ENCODE measurements around the gene KIF3A.

The KIF3A gene

GRCh38 chr5:132662925-132663770 is 74.2 kb downstream of the KIF3A start:
- no peak for DNase-seq (ENCODE audit: low read depth)

DNA sequence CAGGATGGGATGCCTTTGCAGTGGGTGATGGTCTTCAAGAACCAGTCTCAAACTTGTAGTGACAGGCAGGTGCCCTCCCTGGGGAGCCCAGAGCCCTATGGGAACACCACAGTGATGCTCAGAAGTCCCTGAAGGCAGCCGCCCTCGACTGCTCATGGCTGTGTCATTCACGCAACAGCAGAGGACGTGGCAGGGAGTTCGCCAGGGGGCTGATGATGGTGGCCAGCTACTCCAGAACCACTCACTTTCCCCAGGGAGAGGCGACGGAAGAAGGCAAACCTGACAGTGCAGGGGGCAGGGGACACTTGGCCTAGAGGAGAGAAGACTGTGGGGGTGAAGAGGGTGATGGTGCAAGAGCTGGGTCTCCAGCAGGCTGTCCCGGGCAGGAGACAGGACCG is 75.3 kb downstream of the KIF3A start:
- no peak for DNase-seq (ENCODE audit: low read depth)

GRCh38 chr5:132661231-132662003 is 75.9 kb downstream of the KIF3A start:
- DNase-seq (ENCODE audit: low read depth), result no peak

- no peak for DNase-seq (ENCODE audit: low read depth)
Measured at GRCh38 chr5:132659598-132660493, 77.5 kb downstream of the KIF3A start.

DNA sequence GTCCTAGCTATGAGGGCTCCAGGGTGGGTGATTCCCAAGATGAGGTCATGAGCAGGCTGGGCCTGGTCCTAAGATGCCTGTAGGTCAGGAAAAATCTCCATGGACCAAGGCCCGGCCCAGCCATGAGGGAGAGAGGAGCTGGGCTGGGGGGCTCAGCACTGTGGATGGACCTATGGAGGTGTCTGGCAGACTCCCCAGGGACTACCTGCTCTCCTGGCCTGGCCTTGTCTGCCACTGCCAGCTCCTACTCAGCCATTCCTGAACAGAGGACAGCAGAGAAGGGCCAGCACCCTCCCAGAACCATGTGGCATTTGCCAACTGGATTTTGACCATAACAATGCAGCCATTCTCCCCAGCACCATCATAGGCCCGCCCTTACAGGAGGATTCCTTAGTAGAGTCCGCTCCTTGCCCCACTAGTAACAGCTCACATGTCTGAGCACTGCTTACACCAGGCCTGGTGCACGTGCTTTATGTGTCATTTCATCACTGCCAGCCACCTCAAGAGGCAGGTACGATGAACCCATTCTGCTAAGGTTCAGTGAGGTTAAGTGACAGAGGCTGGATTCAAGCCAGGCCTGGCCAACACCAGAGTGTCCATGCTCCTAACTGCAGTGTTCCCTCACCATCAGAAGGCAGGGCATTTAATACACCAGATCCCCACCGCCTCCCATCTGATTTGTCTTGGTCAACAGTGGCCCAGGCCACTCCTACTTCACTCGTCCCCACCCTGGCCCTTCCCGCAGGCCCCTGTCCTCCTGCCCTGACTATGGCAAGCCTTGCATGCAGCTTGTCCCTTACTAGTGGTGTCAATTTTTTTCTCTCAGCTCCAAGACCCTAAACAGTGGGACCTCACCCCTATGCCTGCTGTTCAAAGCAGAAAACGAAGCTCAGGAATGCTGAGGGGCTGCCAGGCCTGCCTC is 78.7 kb downstream of the KIF3A start:
- DNase-seq (ENCODE audit: low read depth), result no peak

GRCh38 chr5:132657676-132658380 is 79.5 kb downstream of the KIF3A start, which contains the start of gene IL13:
Gene IL13 (plus strand): TSS chr5:132658173. CDS start chr5:132658187, 14 bp downstream.
- no peak for DNase-seq (ENCODE audit: low read depth)

DNA sequence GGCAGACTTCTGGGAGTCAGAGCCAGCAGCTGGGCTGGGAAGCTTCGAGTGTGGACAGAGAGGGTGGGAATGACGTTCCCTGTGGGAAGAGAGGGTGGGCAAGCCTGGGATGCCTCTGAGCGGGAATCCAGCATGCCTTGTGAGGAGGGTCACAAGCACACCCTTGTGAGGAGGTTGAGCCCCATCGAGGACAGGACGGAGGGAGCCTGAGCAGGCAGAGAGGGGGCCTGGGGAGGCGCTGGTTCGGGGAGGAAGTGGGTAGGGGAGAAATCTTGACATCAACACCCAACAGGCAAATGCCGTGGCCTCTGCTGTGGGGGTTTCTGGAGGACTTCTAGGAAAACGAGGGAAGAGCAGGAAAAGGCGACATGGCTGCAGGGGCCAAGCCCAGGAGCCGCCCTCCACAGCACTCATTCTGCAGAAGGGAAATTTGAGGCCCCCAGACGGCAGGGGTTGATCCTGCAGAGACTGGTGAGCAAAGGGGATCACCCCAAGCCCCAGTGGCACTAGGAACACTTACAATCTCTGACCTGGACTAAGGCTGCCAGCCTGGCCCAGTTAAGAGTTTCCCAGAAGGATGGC is 80.5 kb downstream of the KIF3A start:
- DNase-seq (ENCODE audit: low read depth), result no peak

DNA sequence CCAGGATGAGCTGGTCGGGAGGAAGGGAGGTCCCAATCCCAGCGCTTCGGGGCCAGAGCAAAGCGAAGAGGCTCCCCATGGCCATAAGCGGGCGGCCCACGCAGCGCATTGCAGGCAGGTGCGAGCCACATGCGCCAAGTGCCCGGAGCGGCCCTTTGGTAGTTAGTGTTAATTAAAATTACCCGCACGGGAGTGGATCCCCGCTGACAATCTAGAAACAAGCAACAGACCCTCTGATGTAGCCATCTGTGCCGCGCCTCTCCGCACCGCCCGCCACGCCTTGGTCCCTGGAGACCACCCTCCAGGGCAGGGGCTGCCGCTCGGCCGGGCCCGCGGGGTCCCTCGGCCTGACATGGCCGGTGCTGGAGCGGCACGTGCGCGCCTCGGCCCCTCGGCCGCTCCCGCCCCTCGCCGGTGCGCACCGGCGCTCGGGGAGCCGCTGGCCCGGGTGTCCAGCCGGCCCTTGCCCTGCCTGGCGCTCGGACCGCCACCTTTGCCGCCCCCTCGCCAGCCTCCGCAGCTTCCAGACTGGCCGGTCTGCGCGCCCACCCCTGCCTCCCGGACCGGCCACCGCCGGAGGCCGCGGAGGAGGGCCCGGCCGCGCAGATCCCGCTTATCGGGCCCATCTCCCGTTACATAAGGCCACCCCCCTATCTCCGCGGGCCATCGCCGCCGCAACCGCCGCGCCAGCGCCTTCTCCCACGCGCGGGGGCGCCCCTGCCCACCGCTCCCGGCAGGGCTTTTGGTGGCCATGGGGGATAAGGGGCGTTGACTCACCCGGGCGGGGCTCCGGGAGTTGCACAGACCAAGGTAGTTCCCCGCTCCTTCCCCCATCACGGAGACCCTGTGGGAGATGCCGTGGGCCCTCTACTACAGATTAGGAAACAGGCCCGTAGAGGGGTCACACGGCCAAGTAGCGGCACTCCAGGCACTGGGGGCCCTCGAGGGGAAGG is 81.2 kb downstream of the KIF3A start:
- no peak for DNase-seq (ENCODE audit: low read depth)

- DNase-seq (ENCODE audit: low read depth), result no peak
Measured at GRCh38 chr5:132653716-132654115, 83.6 kb downstream of the KIF3A start.

DNA sequence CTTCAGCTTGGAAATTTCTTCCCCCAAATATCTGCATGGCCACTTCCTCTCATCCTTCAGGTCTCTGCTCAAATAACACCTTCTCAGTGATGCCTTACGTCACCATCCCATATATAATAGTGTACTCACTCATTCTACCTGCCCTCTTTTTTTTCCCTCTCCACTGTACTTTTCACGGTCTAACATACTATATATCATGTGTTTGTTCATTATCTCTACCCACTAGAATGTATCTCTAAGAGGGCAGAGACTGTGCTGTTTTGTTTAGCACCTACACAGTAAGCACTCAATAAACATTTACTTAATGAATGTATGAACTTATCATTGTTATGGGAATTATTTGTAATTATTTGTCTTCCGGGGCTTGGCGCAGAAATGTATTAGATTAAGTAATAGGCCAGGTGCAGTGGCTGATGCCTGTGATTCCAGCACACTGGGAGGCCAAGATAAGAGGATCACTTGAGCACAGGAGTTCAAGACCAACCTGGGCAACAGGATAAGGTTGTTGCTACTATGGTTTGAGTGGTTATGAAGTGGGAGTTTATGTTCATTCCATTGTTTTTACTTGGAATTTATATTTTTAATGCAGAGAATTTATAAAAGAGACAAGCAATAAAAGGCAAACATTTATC is 85.4 kb downstream of the KIF3A start:
- no peak for DNase-seq (ENCODE audit: low read depth)

DNA sequence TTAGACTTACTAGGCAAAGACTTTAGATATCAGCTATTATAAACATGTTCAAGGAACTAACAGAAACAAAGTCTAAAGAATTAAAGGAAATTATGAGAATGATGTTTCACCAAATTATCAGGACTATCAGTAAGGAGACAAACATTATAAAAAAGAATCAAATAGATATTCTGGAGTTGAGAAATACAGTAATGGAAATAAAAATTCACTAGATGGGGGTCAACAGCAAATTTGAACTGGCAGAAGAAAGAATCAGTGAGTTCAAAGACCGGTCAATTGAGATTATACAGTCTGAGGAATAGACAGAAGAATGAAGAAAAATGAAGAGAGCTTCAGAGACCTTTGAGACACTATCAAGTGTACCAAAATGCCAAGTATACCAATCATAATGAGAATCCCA is 89.0 kb downstream of the KIF3A start:
- no peak for DNase-seq (ENCODE audit: low read depth)

GRCh38 chr5:132647473-132647872 is 89.9 kb downstream of the KIF3A start:
- DNase-seq (ENCODE audit: low read depth), result no peak

DNA sequence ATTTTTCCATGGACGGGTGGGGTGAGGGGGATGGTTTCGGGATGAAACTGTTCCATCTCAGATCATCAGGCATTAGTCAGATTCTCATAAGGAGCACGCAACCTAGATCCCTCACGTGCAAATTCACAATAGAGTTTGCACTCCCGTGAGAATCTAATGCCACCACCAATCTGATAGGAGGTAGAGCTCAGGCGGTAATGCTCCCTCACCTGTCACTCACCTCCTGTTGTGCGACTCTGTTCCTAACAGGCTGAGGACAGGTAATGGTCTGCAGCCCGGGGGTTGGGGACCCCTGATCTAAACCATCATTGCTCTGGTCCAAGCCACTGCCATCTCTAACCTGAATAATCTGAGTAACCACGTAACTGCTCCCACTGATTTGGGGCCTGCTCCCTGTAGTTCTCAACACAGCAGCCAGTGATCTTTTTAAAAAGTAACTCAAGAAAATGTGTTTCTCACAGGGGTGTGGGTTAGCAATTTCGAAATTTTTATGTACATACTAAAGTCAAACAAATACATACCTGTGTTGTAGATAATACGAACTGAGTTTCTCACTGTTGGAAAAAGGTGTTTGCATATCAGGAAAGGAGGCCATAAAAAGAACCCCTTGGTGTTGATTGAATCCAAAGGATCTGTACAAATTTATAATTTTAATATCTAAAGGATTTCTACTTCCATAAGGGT is 90.6 kb downstream of the KIF3A start:
- DNase-seq (ENCODE audit: low read depth), result no peak

DNA sequence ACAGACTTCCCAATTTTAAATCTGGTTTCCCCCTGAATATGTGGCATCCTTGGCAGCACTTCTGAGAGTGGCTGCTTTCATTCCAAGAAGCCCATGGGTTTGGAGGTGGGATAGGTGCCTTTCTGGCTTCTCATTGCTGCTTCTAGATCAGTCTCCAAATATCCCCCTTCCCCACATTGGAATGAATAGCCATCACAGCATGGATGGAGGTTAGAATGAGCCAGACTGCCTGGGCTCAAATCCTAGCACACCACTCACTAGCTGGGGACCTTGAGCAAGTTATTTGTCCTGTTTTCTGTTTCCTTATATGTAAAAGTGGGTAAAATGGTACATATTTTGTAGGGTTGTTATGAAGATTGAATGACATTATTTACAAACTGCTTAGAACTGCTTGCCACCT is 93.2 kb downstream of the KIF3A start:
- no peak for DNase-seq (ENCODE audit: low read depth)

Data from GM04503 (cell line).